NB4 (cell line): ENCODE results near the gene MEIOB.

Source experiments
- CTCF ChIP-seq: IDR thresholded peaks from one replicate; pipeline ENCODE4 v1.5.1; 2012; ENCODE audit warnings: low read depth, low read length
- TF ChIP-seq, protein P1 (sequence below): IDR thresholded peaks from 2 replicates; pipeline ENCODE4 v1.6.1; 2011; ENCODE audit warnings: low read depth, low read length

DNA sequence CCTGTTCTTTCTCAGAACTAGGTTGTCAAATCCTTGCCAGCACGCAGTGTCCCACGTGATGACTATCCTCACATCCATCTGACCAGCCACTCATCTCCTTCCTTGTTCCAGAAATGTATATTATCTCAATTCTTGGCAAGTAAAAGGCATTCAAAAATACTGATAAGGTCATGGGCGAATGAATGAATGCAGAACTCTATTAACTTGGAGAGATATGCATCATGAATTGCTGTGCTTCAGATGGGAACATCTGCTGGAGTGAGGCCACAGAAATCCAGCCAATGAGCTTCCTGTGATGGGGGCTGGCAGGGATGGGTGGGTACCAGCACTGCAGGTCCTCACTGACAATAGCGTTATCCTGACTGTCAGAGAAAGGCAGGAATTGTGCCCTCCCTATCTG is 26.0 kb downstream of the MEIOB start:
- TF ChIP-seq CTCF, result no peak
- TF ChIP-seq, protein P1, sequence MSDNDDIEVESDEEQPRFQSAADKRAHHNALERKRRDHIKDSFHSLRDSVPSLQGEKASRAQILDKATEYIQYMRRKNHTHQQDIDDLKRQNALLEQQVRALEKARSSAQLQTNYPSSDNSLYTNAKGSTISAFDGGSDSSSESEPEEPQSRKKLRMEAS, result no peak
